ENCODE measurements around the gene LMX1A.

DNA sequence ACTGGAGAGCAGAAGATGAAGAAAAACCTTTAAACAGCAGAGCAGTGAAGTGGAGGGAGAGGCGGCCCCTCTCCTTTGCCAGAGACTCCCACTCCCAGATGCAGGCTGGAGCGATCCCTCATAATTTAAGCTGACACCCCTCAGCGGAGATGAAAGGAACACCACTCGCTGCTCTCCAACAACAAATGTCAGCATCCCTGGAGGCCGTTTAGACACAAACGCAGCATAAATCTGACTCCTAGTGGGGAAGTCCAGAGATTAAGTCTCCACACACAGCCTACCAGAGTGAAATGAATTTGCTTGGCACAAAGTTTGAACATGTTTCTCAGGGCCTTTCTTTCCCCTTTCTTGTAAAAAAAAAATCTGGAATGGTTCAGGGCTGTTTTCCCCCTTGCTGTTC, 137.8 kb downstream of the LMX1A start:
- TF ChIP-seq, protein P1, sequence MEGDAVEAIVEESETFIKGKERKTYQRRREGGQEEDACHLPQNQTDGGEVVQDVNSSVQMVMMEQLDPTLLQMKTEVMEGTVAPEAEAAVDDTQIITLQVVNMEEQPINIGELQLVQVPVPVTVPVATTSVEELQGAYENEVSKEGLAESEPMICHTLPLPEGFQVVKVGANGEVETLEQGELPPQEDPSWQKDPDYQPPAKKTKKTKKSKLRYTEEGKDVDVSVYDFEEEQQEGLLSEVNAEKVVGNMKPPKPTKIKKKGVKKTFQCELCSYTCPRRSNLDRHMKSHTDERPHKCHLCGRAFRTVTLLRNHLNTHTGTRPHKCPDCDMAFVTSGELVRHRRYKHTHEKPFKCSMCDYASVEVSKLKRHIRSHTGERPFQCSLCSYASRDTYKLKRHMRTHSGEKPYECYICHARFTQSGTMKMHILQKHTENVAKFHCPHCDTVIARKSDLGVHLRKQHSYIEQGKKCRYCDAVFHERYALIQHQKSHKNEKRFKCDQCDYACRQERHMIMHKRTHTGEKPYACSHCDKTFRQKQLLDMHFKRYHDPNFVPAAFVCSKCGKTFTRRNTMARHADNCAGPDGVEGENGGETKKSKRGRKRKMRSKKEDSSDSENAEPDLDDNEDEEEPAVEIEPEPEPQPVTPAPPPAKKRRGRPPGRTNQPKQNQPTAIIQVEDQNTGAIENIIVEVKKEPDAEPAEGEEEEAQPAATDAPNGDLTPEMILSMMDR (conservative IDR thresholded peaks at IDR 0.05): no peak
- no peak for TF ChIP-seq ZFX (IDR thresholded peaks at IDR 0.05)
